ENCODE results near the gene HOMEZ. TPM values are rescaled to one million over a fixed set of nuclear protein-coding genes. Genes with fewer than 3 reads are reported as not detected.

HOMEZ gene
- total and polyA plus RNA-seq, 2 of the 8 experiments (the other 6 are each of a cell fraction or from before 2014, with no cell fraction given) = 9.1 to 15.9 TPM

DNA sequence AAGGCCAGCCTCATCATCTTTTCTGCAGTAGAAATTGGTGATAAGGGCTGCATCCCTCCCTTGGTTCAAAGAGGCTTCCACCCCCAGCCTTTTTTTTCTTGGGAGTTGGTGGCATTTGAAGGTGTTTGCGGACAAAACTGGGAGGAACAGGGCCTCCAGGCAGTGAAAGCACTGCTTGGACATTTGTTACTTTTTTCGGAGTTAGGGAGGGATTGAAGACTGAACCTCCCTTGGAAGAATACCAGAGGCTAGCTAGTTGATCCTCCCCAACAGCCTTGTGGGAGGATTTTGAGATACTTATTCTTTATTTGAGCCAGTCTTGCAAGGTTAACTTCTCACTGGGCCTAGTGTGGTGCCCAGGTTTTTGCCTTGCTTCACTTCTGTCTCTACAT is 38.5 kb upstream of the HOMEZ start (continued):
- TF ChIP-seq, protein P1, sequence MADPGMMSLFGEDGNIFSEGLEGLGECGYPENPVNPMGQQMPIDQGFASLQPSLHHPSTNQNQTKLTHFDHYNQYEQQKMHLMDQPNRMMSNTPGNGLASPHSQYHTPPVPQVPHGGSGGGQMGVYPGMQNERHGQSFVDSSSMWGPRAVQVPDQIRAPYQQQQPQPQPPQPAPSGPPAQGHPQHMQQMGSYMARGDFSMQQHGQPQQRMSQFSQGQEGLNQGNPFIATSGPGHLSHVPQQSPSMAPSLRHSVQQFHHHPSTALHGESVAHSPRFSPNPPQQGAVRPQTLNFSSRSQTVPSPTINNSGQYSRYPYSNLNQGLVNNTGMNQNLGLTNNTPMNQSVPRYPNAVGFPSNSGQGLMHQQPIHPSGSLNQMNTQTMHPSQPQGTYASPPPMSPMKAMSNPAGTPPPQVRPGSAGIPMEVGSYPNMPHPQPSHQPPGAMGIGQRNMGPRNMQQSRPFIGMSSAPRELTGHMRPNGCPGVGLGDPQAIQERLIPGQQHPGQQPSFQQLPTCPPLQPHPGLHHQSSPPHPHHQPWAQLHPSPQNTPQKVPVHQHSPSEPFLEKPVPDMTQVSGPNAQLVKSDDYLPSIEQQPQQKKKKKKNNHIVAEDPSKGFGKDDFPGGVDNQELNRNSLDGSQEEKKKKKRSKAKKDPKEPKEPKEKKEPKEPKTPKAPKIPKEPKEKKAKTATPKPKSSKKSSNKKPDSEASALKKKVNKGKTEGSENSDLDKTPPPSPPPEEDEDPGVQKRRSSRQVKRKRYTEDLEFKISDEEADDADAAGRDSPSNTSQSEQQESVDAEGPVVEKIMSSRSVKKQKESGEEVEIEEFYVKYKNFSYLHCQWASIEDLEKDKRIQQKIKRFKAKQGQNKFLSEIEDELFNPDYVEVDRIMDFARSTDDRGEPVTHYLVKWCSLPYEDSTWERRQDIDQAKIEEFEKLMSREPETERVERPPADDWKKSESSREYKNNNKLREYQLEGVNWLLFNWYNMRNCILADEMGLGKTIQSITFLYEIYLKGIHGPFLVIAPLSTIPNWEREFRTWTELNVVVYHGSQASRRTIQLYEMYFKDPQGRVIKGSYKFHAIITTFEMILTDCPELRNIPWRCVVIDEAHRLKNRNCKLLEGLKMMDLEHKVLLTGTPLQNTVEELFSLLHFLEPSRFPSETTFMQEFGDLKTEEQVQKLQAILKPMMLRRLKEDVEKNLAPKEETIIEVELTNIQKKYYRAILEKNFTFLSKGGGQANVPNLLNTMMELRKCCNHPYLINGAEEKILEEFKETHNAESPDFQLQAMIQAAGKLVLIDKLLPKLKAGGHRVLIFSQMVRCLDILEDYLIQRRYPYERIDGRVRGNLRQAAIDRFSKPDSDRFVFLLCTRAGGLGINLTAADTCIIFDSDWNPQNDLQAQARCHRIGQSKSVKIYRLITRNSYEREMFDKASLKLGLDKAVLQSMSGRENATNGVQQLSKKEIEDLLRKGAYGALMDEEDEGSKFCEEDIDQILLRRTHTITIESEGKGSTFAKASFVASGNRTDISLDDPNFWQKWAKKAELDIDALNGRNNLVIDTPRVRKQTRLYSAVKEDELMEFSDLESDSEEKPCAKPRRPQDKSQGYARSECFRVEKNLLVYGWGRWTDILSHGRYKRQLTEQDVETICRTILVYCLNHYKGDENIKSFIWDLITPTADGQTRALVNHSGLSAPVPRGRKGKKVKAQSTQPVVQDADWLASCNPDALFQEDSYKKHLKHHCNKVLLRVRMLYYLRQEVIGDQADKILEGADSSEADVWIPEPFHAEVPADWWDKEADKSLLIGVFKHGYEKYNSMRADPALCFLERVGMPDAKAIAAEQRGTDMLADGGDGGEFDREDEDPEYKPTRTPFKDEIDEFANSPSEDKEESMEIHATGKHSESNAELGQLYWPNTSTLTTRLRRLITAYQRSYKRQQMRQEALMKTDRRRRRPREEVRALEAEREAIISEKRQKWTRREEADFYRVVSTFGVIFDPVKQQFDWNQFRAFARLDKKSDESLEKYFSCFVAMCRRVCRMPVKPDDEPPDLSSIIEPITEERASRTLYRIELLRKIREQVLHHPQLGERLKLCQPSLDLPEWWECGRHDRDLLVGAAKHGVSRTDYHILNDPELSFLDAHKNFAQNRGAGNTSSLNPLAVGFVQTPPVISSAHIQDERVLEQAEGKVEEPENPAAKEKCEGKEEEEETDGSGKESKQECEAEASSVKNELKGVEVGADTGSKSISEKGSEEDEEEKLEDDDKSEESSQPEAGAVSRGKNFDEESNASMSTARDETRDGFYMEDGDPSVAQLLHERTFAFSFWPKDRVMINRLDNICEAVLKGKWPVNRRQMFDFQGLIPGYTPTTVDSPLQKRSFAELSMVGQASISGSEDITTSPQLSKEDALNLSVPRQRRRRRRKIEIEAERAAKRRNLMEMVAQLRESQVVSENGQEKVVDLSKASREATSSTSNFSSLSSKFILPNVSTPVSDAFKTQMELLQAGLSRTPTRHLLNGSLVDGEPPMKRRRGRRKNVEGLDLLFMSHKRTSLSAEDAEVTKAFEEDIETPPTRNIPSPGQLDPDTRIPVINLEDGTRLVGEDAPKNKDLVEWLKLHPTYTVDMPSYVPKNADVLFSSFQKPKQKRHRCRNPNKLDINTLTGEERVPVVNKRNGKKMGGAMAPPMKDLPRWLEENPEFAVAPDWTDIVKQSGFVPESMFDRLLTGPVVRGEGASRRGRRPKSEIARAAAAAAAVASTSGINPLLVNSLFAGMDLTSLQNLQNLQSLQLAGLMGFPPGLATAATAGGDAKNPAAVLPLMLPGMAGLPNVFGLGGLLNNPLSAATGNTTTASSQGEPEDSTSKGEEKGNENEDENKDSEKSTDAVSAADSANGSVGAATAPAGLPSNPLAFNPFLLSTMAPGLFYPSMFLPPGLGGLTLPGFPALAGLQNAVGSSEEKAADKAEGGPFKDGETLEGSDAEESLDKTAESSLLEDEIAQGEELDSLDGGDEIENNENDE (IDR thresholded peaks at IDR 0.05; ENCODE audit: insufficient replicate concordance, low read length) = no peak
- TF ChIP-seq SAP30 (IDR thresholded peaks at IDR 0.05; ENCODE audit: insufficient read depth, insufficient replicate concordance, low read length) (no peak), BCL11A (IDR thresholded peaks at IDR 0.05; ENCODE audit: low read depth in 2 of 2, low read length in 2 of 2) (no peak), TAF1 (IDR thresholded peaks at IDR 0.05; ENCODE audit: low read depth, low read length) (no peak), RBBP5 (IDR thresholded peaks at IDR 0.05; ENCODE audit: borderline replicate concordance, low read depth, low read length) (no peak), KDM5A (IDR thresholded peaks at IDR 0.05; ENCODE audit: low read length) (no peak), GTF2F1 (IDR thresholded peaks at IDR 0.05; ENCODE audit: borderline replicate concordance, low read depth, low read length) (no peak), CBX8 (IDR thresholded peaks at IDR 0.05; ENCODE audit: borderline replicate concordance, low read depth, low read length) (no peak), PHF8 (conservative IDR thresholded peaks at IDR 0.05; ENCODE audit: low read depth, low read length) (no peak), POU5F1 (IDR thresholded peaks at IDR 0.05; ENCODE audit: low read depth, low read length) (no peak), HDAC2 (IDR thresholded peaks at IDR 0.05; ENCODE audit: borderline replicate concordance in 1 of 2, low read depth in 2 of 2, low read length in 2 of 2) (no peak), CREB1 (IDR thresholded peaks at IDR 0.05) (no peak)

Data from H1 (cell line).